Measurements from ENCODE around the gene TMEM217. TPM values are rescaled to one million over a fixed set of nuclear protein-coding genes. Genes with fewer than 3 reads are reported as not detected.

The TMEM217 gene
- total and polyA plus RNA-seq, 2 experiments from 2014 or later = 0.87 to 2.1 TPM

- Histone ChIP-seq H3K79me2 (no peaks in the 10 kb centered on the region), H3K36me3 (replicated peaks; ENCODE audit: insufficient read depth, low read depth) (no peaks in the 10 kb centered on the region), H4K20me1 (ENCODE audit: insufficient read depth, poor library complexity, severe bottlenecking) (no peaks in the 10 kb centered on the region), H3K4me3 (no peak overlapping the region), H3K9me2 (replicated peaks; ENCODE audit: insufficient read depth) (no peaks in the 10 kb centered on the region), H3K9me3 (ENCODE audit: low read depth) (no peaks in the 10 kb centered on the region), H3K27ac (no peak overlapping the region), H3K4me1 (ENCODE audit: insufficient read depth) (no peaks in the 10 kb centered on the region), H3K4me2 (no peak overlapping the region), H3K27me3 (no peaks in the 10 kb centered on the region), H2AFZ (no peak overlapping the region)
- WGBS (ENCODE audit: low lambda C conversion rate, missing lambda C conversion rate) = 54% methylated on average over 5 of the region's 5 CpGs
- TF ChIP-seq CTCF (IDR thresholded peaks at IDR 0.05; ENCODE audit: poor library complexity) = no peak
- no peak for TF ChIP-seq EZH2phosphoT487 (IDR thresholded peaks at IDR 0.05; ENCODE audit: low read depth, severe bottlenecking, unreplicated experiment)
- no peak for TF ChIP-seq EZH2 (IDR thresholded peaks at IDR 0.05; ENCODE audit: borderline replicate concordance)
- DNase-seq (ENCODE audit: low spot score) = no peak
Observed at GRCh38 chr6:37232430-37233017, 25.4 kb downstream of the TMEM217 start.

GRCh38 chr6:37230104-37230503 is 27.8 kb downstream of the TMEM217 start:
- DNase-seq (ENCODE audit: low spot score) = no peak
- TF ChIP-seq EZH2phosphoT487 (IDR thresholded peaks at IDR 0.05; ENCODE audit: low read depth, severe bottlenecking, unreplicated experiment) = peak; percentile 81
- TF ChIP-seq CTCF (IDR thresholded peaks at IDR 0.05; ENCODE audit: poor library complexity) = no peak
- Histone ChIP-seq H3K27ac (no peak overlapping the region), H3K27me3 (no peaks in the 10 kb centered on the region), H3K36me3 (replicated peaks; ENCODE audit: insufficient read depth, low read depth) (no peaks in the 10 kb centered on the region), H3K9me2 (replicated peaks; ENCODE audit: insufficient read depth) (no peaks in the 10 kb centered on the region), H3K4me3 (no peak overlapping the region), H3K4me2 (no peak overlapping the region), H3K79me2 (no peaks in the 10 kb centered on the region), H3K9me3 (ENCODE audit: low read depth) (no peaks in the 10 kb centered on the region), H4K20me1 (ENCODE audit: insufficient read depth, poor library complexity, severe bottlenecking) (no peaks in the 10 kb centered on the region), H3K4me1 (ENCODE audit: insufficient read depth) (no peaks in the 10 kb centered on the region), H2AFZ (no peak overlapping the region)
- 75% methylated on average over 6 of the region's 6 CpGs for WGBS (ENCODE audit: low lambda C conversion rate, missing lambda C conversion rate)

- Histone ChIP-seq H3K79me2 (no peaks in the 10 kb centered on the region), H3K9me3 (ENCODE audit: low read depth) (no peaks in the 10 kb centered on the region), H3K9me2 (replicated peaks; ENCODE audit: insufficient read depth) (no peaks in the 10 kb centered on the region), H3K27ac (no peak overlapping the region), H3K4me1 (ENCODE audit: insufficient read depth) (peaks cover 10% of the 10 kb centered on the region), H2AFZ (no peak overlapping the region), H4K20me1 (ENCODE audit: insufficient read depth, poor library complexity, severe bottlenecking) (no peaks in the 10 kb centered on the region), H3K27me3 (no peaks in the 10 kb centered on the region), H3K4me2 (no peak overlapping the region), H3K4me3 (no peak overlapping the region), H3K36me3 (replicated peaks; ENCODE audit: insufficient read depth, low read depth) (no peaks in the 10 kb centered on the region)
- WGBS (ENCODE audit: low lambda C conversion rate, missing lambda C conversion rate) = 83% methylated on average over 5 of the region's 5 CpGs
- no peak for DNase-seq (ENCODE audit: low spot score)
- TF ChIP-seq EZH2phosphoT487 (IDR thresholded peaks at IDR 0.05; ENCODE audit: low read depth, severe bottlenecking, unreplicated experiment) (no peak), CTCF (IDR thresholded peaks at IDR 0.05; ENCODE audit: poor library complexity) (no peak), EZH2 (IDR thresholded peaks at IDR 0.05; ENCODE audit: borderline replicate concordance) (no peak)
Observed at GRCh38 chr6:37225350-37226169, 32.4 kb downstream of the TMEM217 start.

Measured in hepatocyte (in vitro differentiated cells).